COLO668 (cell line): Measurements from ENCODE around the gene SH3PXD2A.
A peak's percentile ranks its signal among the peaks of the same experiment; 100 is the strongest.

Source experiments
- DNase-seq: peaks from one replicate; lab custom pipeline; 2025; ENCODE audit not compliant: unreplicated experiment; lab: John Stamatoyannopoulos, UW

SH3PXD2A gene

DNA sequence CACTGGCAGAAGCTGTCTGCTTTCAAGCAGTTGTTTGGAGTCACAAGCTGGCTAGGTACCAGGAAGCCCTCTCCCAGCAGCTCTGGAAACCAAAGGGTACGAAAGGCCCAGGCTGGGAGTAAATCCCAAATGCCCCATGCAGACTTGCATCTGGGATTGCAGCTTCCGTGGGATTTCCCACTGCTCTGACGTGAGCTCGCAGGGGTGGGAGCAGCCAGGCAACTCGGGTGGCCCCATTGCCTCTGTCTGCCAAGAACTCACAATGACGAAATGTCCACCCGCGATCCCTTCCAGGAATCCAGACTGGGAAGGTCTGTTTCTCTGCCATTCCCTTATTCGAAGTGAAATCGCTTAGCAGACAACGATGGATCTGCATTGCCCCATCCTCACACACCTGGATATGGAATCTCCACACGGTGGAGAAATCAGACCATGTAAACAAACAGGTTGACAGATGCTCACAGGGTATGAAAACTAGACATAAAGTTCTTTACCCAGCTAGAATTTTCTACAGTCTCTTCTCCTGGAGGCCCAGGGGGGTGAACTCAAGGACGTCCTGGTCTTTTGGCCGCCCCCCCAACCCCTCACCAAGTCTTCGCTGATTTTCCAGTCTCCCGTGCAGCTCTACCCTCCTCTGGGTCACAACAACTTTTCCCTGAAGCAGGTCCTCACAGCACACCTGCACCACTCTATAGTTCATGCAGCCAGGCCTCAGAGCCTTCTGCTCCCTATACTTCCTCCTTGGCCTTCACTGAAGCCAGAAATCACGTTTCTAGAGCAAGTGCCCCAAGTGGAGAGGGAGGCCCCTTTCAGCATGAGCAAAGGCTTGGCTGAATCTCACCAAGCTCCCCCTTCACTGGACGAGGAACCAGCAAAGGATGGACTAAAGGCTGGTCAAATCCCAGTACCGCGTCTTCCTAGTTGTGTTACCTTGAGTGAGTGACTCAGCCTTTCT lies 20.0 kb downstream of the SH3PXD2A start:
- DNase-seq = no peak

DNA sequence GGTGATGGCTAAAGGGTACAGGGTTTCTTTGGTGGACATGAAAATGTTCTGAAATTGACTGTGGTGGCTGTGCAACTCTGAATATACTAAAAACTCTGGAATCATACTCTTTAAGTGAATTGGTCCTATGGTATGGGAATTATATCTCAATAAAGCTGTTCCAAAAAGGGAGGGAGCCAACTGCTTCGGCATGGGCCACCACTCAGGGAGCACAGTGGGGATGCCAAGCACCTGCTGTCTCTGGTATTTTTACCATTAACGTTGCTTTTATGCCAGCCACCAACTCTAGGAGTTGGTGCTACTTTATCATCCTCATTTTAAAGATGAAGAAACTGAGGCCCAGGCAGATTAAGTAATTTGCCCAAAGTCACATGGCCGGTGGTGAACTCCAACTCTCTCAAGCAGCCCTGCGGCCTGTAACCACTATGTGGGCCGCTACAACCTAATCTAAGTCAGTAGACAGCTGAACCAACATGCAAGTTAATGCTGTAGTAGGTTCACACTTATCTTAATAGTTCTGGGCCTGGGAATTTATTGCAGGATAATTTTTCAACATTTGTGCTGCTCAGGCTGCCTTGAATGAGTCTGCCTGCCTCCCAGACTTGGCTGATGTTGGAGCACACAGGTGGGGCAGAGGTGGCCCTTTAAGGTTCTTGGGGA lies 20.8 kb downstream of the SH3PXD2A start:
- DNase-seq = no peak

DNA sequence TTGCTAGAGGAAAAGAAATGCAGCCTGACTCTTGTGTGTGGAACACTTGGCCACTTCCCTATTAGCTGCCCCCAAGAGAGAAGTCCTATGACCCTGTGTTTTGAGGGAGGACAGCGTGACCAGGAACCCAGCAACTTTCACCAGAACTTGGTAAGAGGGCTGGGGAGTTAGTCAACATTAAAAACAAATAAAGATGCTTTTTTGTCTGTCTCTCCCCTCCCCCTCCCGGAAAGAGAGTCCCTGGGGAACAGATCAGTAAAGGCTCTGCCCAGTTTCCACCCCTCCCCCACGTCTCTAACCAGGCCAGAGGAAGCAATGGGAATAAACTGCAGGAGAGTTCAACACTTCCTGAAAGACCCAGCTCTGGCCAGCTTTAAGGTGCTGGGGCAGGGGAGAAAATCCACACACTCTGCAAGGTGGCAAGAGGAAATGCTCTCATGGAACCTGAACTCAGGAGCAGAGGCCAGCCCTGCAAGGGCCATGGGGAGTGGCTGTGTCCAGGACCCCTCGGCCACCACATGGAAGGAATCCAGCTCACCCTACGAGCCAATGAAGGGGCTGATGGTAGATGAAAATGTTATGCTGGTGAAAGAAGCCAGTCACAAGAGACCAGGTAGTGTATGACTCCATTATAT lies 21.5 kb downstream of the SH3PXD2A start:
- DNase-seq = peak; percentile 76

DNA sequence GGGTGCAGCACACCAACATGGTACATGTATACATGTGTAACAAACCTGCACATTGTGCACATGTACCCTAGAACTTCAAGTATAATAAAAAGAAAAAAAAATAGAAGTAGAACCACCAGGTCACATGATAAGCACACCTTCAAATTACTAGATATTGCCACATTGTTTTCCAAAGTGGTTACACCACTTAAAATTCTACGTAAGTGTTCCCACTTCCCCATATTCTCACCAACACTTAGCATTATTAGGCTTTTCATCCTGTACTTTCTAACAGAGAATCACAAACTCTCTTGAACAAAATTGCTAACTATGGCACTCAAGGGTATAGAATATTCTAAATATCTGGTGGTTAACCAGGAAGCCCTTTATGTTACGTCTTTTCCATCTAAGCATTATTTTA lies 22.6 kb downstream of the SH3PXD2A start:
- no peak for DNase-seq

DNA sequence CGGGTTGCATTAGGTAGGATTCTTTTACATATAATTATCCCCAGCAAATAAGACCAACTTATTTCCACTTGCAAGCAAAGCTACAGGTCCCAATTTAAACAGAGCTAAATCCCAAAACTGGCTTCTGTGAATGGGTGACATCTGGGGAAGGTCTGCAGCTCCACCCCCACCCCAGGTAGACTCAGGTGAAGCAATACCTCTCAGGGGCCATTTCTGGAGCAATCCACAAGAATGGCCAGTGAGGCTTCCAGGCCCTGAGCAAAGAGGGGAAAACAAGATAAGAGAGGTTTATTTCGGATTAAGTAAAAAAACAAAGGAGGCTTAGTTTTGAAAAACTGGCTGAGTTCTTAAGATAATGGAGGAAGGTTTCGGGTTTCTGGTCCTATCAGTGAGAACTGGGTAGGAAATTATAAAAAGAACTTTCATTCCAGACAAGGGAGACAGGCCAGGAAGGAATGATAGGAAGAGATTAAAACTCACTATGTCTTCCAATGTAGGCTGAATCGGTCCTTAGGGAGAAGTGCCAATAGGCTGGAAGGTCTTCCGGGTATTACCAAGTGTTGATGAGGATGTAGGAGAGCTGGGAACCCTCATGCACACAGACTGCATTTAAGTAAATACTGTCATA lies 25.4 kb downstream of the SH3PXD2A start:
- no peak for DNase-seq

DNA sequence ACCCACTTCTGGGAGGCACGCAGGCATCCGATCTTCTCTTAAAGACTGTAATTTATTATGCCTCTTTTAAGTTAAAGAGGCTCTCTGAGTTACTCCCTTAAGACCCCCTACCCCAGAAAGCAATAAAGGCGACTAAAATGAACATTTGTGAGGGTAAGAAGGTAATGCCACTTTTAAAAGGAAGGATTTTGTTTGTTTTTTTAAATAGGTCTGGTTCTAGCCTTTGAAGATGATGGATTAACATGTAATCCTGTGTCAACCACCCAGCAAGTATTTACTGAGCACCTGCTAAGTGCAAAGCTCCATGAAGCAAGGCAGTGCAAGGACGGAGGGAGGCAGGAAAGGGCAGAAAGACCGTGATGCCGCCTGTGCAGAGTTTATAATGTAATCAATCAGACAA lies 26.1 kb downstream of the SH3PXD2A start:
- DNase-seq = no peak

DNA sequence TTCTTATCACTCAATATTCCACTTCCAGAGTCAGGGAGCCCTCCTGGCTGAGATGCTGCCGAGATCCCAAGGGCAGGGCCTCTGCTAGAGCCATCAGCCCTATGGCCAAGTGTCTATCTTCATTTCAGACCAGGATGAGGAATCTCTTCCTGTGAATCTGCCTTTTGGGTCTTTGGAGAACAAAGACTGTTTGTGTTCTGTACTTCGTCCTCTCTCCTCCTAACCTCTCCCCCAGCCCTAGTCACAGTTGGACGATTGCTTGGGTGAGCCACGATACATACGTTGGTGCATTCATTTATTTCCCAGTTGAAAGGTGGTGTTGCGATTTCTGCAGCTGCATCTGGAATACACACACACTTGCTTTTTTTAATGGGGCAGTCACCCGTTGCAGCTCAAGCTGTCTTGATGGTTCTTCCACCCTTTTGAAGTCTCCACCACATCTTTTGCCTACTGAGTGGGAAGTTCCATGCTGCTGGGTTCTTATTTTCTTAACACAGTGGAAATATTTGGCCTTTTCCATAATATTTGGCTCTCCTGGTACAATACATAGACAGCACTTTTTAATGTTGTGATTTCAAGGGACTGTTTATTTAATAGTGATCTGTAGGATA lies 26.7 kb downstream of the SH3PXD2A start:
- no peak for DNase-seq

DNA sequence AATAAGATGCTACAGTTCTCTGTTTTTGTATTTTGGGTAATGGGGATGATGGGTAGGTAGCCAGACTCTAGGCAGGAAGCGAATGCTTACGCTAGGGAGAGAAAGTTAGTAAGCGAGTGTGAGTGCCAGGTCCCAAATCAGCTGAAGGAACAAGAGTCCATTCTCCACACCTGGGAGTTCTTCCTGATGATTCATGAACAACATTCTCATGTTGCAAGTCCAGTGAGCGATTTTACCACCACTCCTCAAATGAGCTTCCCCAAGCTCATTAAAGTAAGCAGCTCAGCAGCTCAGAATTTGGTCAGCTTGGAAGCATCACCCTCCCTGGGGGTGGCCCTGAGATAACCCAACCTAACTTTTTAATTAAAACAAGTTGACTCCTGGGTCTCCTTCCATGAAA lies 27.3 kb downstream of the SH3PXD2A start:
- DNase-seq = no peak

DNA sequence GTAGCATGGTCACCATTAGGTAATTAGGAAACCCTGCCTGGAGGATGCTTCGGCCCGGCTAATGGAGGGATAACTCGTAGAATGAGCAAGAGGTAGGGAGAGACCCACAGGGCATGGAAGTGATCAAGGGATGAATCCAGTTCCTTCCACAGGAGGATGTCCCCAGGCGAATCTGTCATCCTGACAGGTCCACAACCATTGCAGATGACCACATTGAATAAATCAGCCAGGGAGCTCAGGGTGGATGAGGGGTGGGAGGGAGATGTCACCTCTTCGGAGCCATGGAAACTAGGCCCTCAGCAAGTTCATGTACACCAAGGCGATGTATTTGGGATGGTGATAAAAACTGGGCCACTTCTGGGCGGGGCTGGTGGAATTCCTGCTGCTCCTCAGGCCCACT lies 28.5 kb downstream of the SH3PXD2A start:
- DNase-seq = no peak

DNA sequence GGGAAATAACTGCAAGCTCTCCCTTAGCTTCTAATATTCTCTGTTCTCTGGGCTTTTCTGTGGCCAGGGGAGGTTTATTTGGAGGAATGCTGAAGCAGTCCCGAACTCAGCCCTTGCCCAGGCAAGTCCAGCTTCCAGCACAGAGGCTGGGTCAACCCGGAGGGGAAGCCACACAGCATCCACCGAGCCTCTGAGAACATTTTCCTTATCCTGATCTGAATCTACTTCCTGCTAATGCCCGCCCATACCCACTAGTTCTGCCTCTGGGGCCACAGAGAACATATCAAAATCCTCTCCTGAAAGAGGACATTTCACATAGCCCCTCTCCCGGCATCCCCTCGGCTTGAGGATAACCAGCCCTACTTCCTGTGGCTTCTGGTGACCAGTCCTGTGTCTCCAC lies 31.1 kb downstream of the SH3PXD2A start:
- DNase-seq = no peak

DNA sequence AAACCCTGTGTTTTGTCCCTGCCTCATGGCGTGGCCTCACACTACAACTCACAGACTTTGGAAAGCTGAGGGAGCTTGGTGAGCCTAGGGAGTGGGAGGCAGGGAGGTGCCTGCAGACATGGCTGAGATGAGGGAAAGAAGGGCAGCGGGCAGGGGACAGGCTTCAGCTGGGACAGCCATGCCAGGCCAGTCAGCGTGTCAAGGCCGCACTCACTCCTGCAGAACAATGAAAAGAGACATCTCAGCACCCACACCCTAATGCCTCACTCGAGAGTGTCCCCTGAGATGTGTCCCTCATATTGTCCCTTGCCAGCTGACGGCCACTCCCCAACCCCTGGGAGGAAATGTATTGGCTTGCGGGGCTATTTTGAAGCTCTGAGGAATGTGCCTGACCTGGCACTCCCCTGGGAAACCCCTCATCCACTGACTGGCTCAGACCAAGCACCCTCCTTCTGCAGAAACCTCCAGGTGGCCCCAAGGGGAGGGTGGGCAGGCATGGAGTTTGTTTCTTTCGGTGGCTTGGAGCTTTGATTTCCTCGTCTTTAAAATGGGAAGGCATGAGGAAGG lies 31.6 kb downstream of the SH3PXD2A start:
- DNase-seq = no peak

DNA sequence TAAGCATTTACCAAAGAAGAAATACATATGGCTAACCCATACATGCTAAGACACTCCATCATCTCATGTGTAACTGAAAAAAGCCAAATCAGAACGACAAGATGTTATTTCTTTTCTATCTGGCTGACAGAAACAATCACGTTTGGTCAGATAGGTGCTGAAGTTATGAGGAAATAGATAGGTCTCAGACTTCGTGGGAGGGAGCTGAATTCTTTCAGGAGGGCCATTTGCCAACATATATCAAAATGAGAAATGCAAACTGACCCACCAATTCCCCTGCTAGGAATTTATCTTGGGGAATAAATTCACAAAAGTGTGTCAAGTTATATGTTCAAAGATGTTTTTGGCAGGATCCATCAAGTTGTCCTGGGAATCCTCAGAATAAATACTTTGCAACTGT lies 32.6 kb downstream of the SH3PXD2A start:
- no peak for DNase-seq

DNA sequence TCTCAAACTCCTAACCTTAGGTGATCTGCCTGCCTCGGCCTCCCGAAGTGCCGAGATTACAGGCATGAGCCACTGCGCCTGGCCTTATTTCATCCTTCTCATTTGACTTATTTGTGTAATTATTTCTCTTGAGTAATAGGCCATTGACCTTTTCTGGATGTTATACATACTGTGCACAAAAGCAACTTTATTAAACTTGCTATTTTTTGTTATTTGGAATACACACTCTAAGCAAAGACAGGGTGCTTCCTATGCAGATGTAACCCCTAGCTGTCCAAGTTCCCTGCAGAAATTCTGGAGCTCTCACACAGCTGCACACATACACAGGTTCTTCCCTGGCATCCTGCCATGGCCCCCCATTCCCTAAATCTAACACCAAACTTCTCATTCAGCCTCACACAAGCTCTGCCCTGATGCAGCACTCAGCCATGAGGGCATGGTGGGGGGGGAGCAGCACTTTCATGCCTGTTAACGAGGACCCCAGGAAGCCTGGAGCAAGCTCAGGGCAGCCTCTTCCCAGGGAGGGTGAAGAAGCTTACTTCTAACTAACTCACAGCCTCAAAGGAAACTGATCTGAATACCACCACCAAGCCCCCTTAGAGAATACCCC lies 33.2 kb downstream of the SH3PXD2A start:
- DNase-seq = no peak

DNA sequence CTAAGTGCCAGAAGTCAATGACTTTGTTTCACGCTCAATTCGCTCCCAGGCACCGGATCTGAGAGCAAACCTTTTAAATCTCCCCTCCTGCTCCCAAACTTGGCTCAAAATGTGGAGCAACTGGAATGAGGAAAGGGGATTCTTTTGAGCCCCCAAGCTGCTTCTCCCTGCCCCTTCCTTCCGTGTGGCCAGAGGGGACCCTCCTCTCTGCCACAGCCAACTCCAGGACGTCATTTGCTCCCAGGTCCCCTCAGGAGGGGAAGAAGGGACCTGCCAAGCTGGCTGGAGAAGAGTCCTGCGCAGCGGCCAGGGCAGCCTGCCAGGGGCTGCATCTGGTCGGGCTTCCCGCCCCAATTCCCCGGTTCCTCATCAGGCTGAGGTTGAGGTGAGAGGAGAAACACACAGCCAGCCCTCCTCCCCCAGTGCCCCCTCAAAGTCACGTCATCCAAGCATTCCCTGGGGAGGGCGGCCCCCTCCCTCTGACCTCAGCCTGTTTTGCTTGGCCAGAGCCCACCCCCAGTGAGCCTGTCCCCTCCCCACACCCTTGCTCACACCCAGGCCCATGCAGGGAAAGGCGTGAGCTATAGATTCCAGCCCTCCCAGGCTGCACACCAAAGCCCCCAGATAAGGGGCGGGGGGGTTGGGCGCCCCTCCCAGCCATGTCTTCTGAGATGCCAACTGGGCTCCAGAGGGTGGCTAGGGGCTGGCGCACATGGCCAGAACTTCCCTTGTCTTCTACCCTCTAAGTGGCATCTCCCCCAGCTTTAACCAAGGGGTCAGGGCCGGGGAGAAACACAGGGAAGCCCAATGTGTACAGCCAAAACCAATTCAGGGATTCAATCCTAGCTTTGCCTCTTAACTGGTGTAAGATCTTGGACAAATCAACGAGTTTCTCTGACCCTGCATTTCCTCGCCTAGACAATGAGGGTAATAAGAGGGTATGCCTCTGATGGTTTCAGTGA lies 35.0 kb downstream of the SH3PXD2A start:
- DNase-seq = no peak

DNA sequence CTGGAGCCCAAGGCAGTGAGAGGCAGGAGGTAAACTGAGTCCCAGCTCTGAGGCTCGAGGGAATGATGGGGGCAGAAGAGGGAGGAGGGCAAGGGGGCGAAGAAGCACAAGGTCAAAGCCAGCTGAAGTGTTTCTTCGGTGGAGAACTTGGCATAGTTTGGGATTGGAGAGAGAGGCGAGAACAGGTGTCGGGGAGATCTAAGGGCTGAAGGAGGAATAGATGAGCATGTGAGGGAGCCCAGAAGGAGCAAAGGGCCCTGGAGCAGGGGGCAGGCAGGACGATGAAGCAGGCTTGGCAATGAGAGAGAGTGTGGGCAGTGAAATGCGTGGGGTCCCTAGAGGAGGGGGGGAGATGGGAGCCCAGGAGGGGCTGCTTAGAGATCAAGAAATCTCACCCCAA lies 35.9 kb downstream of the SH3PXD2A start:
- no peak for DNase-seq

DNA sequence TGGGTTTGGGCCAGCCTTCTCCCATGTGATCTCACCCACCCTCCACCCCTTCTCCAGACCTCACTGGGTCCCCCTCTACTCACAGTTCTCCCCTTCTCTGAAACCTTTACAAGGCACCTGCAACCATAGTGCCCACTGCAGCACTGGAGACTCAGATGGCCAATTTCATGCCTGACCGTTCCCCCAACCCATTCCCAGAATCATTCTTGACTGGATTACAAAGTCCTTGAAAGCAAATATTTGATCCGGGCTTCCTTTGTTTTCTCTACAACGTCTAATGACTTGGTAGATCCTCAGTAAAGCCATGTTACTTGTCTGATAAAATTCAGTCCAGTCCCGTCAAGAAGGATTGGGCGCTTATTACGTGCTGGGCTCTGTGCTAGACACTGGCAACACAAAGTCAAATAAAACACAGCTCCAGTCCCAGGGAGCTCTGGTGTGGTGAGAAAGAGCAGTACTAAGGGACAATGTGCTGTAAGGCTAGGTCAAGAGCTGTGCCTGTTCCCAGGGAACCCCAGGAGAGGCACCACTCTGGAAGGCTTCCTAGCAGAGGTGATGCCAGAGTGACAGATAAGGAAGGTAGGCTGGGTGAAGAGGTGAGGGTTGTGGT lies 36.5 kb downstream of the SH3PXD2A start:
- DNase-seq = no peak

DNA sequence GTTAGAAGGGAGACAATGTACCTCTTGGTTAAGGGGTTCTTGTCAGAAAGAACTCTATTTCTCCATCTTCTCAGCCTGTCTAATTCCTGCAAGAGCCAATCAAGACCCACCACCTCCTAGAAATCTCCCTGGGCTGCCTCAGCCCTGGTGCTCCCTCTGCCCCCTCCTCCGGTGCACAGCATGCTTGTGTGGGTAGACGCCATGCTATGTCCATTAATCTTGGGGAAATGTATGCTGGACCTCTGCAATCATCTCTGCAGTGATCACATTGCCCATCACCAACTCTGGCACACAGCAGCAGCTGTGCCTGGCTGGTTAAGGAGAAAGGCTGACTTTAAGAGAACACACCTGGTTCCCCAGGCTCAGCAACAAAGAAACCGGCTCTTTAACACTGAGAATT lies 37.3 kb downstream of the SH3PXD2A start:
- DNase-seq = no peak

DNA sequence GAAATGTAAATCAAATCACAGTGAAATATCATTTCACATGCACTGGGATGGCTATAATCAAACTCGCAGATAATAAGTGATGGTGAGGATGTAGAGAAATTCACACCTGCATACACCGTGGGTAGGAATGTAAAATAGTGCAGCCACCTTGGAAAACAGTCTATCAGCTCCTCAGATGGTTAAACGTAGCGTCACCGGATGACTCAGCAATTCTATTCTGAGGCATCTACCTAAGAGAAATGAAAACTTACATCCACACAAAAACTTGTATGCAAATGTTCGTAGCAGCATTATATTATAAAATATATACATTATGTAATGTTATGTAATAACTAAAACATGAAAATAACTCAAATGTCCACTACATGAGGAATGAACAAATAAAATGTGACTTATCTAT lies 38.9 kb downstream of the SH3PXD2A start:
- no peak for DNase-seq
